HG03342 (cell line): ENCODE data around the gene DOCK8.
"Not testable (repeated sequence)": the region's sequence is repeated elsewhere in the genome, so short reads cannot be mapped to it uniquely, and the experiment has no call there.

Source experiments
- ATAC-seq: cut with Tn5 transposase; IDR thresholded peaks from one replicate; pipeline ENCODE4 v1.9.1; 2021; ENCODE audit warnings: mild to moderate bottlenecking, moderate library complexity; ENCODE audit not compliant: unreplicated experiment

DOCK8 gene

GRCh38 chr9:404234-404633 is 189.6 kb downstream of the DOCK8 start:
- no peak for ATAC-seq

GRCh38 chr9:405341-405740 is 190.7 kb downstream of the DOCK8 start:
- no peak for ATAC-seq

- no peak for ATAC-seq
Measured at GRCh38 chr9:406886-407654, 192.4 kb downstream of the DOCK8 start.

GRCh38 chr9:409655-410054 is 195.0 kb downstream of the DOCK8 start:
- ATAC-seq, result not testable (repeated sequence)

GRCh38 chr9:414595-414994 is 199.9 kb downstream of the DOCK8 start:
- no peak for ATAC-seq

- no peak for ATAC-seq
Measured at GRCh38 chr9:419571-420171, 205.0 kb downstream of the DOCK8 start.

- no peak for ATAC-seq
Measured at GRCh38 chr9:421896-422295, 207.2 kb downstream of the DOCK8 start.

GRCh38 chr9:426264-426663 is 211.6 kb downstream of the DOCK8 start:
- ATAC-seq, result no peak

- no peak for ATAC-seq
Measured at GRCh38 chr9:426976-427375, 212.3 kb downstream of the DOCK8 start.

GRCh38 chr9:431701-432100 is 217.0 kb downstream of the DOCK8 start:
- no peak for ATAC-seq

- ATAC-seq, result no peak
Measured at GRCh38 chr9:436482-436881, 221.8 kb downstream of the DOCK8 start.

GRCh38 chr9:437066-437465 is 222.4 kb downstream of the DOCK8 start:
- no peak for ATAC-seq

- no peak for ATAC-seq
Measured at GRCh38 chr9:437574-438001, 222.9 kb downstream of the DOCK8 start.

GRCh38 chr9:438066-438465 is 223.4 kb downstream of the DOCK8 start:
- ATAC-seq, result no peak

GRCh38 chr9:438961-439768 is 224.5 kb downstream of the DOCK8 start:
- no peak for ATAC-seq

GRCh38 chr9:441126-441525 is 226.5 kb downstream of the DOCK8 start:
- ATAC-seq, result no peak

GRCh38 chr9:444528-444927 is 229.9 kb downstream of the DOCK8 start:
- no peak for ATAC-seq

- ATAC-seq, result no peak
Measured at GRCh38 chr9:445033-445432, 230.4 kb downstream of the DOCK8 start.

GRCh38 chr9:446074-446699 is 231.5 kb downstream of the DOCK8 start:
- no peak for ATAC-seq

- ATAC-seq, result peak; percentile 69
Measured at GRCh38 chr9:447230-448025, 232.8 kb downstream of the DOCK8 start.

- no peak for ATAC-seq
Measured at GRCh38 chr9:450057-450456, 235.4 kb downstream of the DOCK8 start.
